Sigmoid colon (tissue), 3 donors: Measurements from ENCODE around the gene MSH5.

Experiments
- POLR2A ChIP-seq, 2 donors: fragments of 450-650 bp; IDR thresholded peaks; one replicate each; pipeline ENCODE4 v1.6.1; 2016; ENCODE audit warnings: antibody characterized with exemption in 2 of 2, mild to moderate bottlenecking in 2 of 2, moderate library complexity in 2 of 2
- TF ChIP-seq, protein P1 (sequence below), 4 experiments: fragments of 450-650 bp in 3 of 4; fragments of 200-600 bp in 1 of 4; IDR thresholded peaks; one replicate each; pipeline ENCODE4 v1.5.1; 2016 to 2019; ENCODE audit warnings: antibody characterized with exemption in 4 of 4, mild to moderate bottlenecking in 3 of 4, moderate library complexity in 2 of 4

- TF ChIP-seq POLR2A (IDR thresholded peaks at IDR 0.05), result no peak
- TF ChIP-seq, protein P1, sequence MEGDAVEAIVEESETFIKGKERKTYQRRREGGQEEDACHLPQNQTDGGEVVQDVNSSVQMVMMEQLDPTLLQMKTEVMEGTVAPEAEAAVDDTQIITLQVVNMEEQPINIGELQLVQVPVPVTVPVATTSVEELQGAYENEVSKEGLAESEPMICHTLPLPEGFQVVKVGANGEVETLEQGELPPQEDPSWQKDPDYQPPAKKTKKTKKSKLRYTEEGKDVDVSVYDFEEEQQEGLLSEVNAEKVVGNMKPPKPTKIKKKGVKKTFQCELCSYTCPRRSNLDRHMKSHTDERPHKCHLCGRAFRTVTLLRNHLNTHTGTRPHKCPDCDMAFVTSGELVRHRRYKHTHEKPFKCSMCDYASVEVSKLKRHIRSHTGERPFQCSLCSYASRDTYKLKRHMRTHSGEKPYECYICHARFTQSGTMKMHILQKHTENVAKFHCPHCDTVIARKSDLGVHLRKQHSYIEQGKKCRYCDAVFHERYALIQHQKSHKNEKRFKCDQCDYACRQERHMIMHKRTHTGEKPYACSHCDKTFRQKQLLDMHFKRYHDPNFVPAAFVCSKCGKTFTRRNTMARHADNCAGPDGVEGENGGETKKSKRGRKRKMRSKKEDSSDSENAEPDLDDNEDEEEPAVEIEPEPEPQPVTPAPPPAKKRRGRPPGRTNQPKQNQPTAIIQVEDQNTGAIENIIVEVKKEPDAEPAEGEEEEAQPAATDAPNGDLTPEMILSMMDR (IDR thresholded peaks at IDR 0.05), result no peak
Measured at GRCh38 chr6:31707701-31708100, 32.1 kb upstream of the MSH5 start.
